ENCODE results near the gene MAN2C1. TPM values are rescaled to one million over a fixed set of nuclear protein-coding genes. Genes with fewer than 3 reads are reported as not detected.

Gene MAN2C1
- total RNA-seq, 1 donor from 2014 or later: 200 TPM

- H3K9me3 Mint-ChIP-seq (ENCODE audit: low read depth): no peaks in the 10 kb centered on the region
- no peaks in the 10 kb centered on the region for H3K4me1 Mint-ChIP-seq (ENCODE audit: low read depth)
- H3K27ac Mint-ChIP-seq: no peak overlapping the region
- peaks cover 1% of the 10 kb centered on the region for H3K36me3 Mint-ChIP-seq (ENCODE audit: insufficient read depth)
- no peak overlapping the region for H3K4me3 Mint-ChIP-seq (ENCODE audit: low read depth)
- TF ChIP-seq CTCF (IDR thresholded peaks at IDR 0.05; ENCODE audit: unreplicated experiment): no peak
- no peak for DNase-seq (ENCODE audit: low spot score, unreplicated experiment)
- no peaks in the 10 kb centered on the region for H3K27me3 Mint-ChIP-seq
Measured at GRCh38 chr15:75361361-75361988, 6.9 kb downstream of the MAN2C1 start.

- Mint-ChIP-seq H3K4me3 (ENCODE audit: low read depth) (no peak overlapping the region), H3K9me3 (ENCODE audit: low read depth) (no peaks in the 10 kb centered on the region), H3K36me3 (ENCODE audit: insufficient read depth) (peaks cover 1% of the 10 kb centered on the region), H3K27ac (no peak overlapping the region), H3K4me1 (ENCODE audit: low read depth) (no peaks in the 10 kb centered on the region), H3K27me3 (no peaks in the 10 kb centered on the region)
- TF ChIP-seq CTCF (IDR thresholded peaks at IDR 0.05; ENCODE audit: unreplicated experiment): no peak
- DNase-seq (ENCODE audit: low spot score, unreplicated experiment): no peak
Measured at GRCh38 chr15:75360856-75361255, 7.6 kb downstream of the MAN2C1 start.

- Mint-ChIP-seq H3K4me1 (ENCODE audit: low read depth) (no peaks in the 10 kb centered on the region), H3K27ac (peak overlapping the region; percentile 83), H3K36me3 (ENCODE audit: insufficient read depth) (peaks cover 3% of the 10 kb centered on the region), H3K4me3 (ENCODE audit: low read depth) (no peak overlapping the region), H3K27me3 (no peaks in the 10 kb centered on the region), H3K9me3 (ENCODE audit: low read depth) (no peaks in the 10 kb centered on the region)
- TF ChIP-seq CTCF (IDR thresholded peaks at IDR 0.05; ENCODE audit: unreplicated experiment): no peak
- DNase-seq (ENCODE audit: low spot score, unreplicated experiment): no peak
Measured at GRCh38 chr15:75360391-75360790, 8.0 kb downstream of the MAN2C1 start.

GRCh38 chr15:75359537-75360250 lies 8.7 kb downstream of the MAN2C1 start:
- H3K27ac Mint-ChIP-seq: no peak overlapping the region
- TF ChIP-seq CTCF (IDR thresholded peaks at IDR 0.05; ENCODE audit: unreplicated experiment): no peak
- DNase-seq (ENCODE audit: low spot score, unreplicated experiment): no peak
- H3K9me3 Mint-ChIP-seq (ENCODE audit: low read depth): no peaks in the 10 kb centered on the region
- peaks cover 3% of the 10 kb centered on the region for H3K36me3 Mint-ChIP-seq (ENCODE audit: insufficient read depth)
- no peaks in the 10 kb centered on the region for H3K27me3 Mint-ChIP-seq
- no peaks in the 10 kb centered on the region for H3K4me1 Mint-ChIP-seq (ENCODE audit: low read depth)
- H3K4me3 Mint-ChIP-seq (ENCODE audit: low read depth): no peak overlapping the region

GRCh38 chr15:75358771-75359536 lies 9.5 kb downstream of the MAN2C1 start:
- H3K9me3 Mint-ChIP-seq (ENCODE audit: low read depth): no peaks in the 10 kb centered on the region
- no peak overlapping the region for H3K4me3 Mint-ChIP-seq (ENCODE audit: low read depth)
- DNase-seq (ENCODE audit: low spot score, unreplicated experiment): no peak
- H3K27me3 Mint-ChIP-seq: no peaks in the 10 kb centered on the region
- H3K27ac Mint-ChIP-seq: no peak overlapping the region
- H3K4me1 Mint-ChIP-seq (ENCODE audit: low read depth): no peaks in the 10 kb centered on the region
- H3K36me3 Mint-ChIP-seq (ENCODE audit: insufficient read depth): peaks cover 1% of the 10 kb centered on the region
- no peak for TF ChIP-seq CTCF (IDR thresholded peaks at IDR 0.05; ENCODE audit: unreplicated experiment)
